Omental fat pad (tissue), 4 donors: ENCODE data around the gene LINC00237. TPM values are rescaled to one million over a fixed set of nuclear protein-coding genes. Genes with fewer than 3 reads are reported as not detected.

ENCODE experiments used
- ATAC-seq: fragments of 150-250 bp; one replicate; pipeline ENCODE4 v1.9.1; 2016; ENCODE audit warnings: mild to moderate bottlenecking, moderate library complexity; ENCODE audit not compliant: low FRiP score
- DNase-seq: peaks from one replicate; pipeline ENCODE4 v3.0.0-alpha.2; 2019; ENCODE audit warnings: low spot score
- total RNA-seq, 4 donors: library from RNA; depleted of rRNA; stranded (reverse); fragments of >200 nt; gene quantifications; one replicate each; pipeline ENCODE4 v1.1.0, GENCODE V29; 2016
- TF ChIP-seq, protein P1 (sequence below), 3 donors: fragments of 450-650 bp; IDR thresholded peaks; one replicate each; pipeline ENCODE4 v1.5.1; 2016 to 2017; ENCODE audit warnings: antibody characterized with exemption in 3 of 3, mild to moderate bottlenecking in 3 of 3, moderate library complexity in 2 of 3

LINC00237 gene
- total RNA-seq, 4 donors from 2014 or later: not detected

DNA sequence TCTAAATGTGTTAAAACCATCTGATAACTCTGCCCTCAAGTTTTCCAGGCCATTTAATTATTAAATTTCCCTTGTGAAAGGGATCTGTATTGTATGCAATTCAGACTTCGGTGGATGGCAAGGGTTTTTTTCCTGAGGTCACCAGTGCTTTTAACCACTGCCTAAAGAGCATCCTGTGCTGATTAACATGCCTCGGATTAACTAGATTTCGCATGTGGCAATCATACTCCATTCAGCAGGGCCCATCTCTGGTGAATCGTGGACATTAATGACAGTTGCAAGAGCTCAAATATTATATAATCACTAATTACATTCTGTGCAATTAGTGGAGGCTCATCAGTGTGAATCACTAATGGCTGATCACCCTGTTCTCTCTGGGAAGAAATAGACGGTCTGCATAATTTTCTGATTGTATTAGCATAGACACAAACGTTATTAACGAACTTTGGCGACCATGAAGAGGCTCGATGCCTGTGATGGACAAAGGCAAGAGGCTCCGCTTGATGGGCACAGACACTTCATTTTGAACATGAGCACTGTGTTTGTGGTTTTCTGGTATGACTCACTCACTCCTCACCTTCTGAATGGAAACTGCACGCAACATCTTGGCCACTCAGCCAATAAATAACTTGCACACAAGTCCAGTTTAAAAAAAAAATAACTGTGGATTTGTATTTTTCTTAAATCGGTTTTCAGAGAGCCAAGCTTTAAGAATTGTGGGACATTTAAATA is 31.4 kb downstream of the LINC00237 start:
- no peak for DNase-seq
- ATAC-seq: no peak
- TF ChIP-seq, protein P1, sequence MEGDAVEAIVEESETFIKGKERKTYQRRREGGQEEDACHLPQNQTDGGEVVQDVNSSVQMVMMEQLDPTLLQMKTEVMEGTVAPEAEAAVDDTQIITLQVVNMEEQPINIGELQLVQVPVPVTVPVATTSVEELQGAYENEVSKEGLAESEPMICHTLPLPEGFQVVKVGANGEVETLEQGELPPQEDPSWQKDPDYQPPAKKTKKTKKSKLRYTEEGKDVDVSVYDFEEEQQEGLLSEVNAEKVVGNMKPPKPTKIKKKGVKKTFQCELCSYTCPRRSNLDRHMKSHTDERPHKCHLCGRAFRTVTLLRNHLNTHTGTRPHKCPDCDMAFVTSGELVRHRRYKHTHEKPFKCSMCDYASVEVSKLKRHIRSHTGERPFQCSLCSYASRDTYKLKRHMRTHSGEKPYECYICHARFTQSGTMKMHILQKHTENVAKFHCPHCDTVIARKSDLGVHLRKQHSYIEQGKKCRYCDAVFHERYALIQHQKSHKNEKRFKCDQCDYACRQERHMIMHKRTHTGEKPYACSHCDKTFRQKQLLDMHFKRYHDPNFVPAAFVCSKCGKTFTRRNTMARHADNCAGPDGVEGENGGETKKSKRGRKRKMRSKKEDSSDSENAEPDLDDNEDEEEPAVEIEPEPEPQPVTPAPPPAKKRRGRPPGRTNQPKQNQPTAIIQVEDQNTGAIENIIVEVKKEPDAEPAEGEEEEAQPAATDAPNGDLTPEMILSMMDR (IDR thresholded peaks at IDR 0.05): no peak

DNA sequence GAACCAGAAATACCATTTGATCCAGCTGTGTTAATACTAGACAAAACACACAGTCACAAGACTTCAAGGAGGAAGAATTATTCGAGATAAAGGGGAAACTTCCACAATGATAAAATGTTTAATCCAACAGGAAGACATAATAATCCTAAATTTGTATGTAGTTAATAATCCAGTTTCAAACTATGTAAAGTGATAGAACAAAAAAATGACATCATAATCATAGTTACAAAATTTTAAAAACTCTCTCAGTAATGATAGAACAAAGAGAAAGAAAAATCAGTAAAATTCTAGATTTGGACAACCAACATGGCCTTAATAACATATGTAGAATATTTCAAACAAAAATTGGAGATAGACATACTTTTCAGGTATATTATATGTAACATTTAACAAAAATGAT is 38.9 kb downstream of the LINC00237 start:
- TF ChIP-seq, protein P1 (IDR thresholded peaks at IDR 0.05): no peak
- ATAC-seq: no peak
- no peak for DNase-seq

DNA sequence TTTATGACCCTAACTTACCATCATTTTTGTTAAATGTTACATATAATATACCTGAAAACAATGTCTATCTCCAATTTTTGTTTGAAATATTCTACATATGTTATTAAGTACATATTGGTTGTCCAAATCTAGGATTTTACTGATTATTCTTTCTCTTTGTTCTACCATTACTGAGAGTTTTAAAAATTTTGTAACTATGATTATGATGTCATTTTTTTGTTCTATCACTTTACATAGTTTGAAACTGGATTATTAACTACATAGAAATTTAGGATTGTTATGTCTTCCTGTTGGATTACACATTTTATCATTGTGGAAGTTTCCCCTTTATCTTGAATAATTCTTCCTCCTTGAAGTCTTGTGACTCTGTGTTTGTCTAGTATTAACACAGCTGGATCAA is 41.2 kb downstream of the LINC00237 start:
- ATAC-seq: no peak
- no peak for DNase-seq
- TF ChIP-seq, protein P1 (IDR thresholded peaks at IDR 0.05): no peak

DNA sequence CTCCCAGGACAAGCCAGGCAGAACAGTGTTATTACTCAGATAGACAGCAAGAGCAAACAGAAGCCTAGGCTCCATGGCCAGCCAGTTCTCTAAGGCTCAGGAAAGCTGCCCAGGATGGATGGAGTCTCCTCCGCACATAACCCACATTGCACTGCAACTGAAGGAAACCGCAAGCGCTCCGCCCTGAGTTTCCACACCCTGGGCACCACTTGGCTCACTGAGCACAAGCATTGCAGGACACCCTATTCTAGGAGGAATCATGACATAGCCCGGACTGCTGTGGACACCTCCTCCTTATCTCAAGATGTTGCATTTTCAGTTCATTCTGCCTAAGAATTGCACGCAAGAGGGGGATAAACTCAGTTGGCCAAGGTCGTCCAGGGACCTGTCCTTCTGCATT is 42.9 kb downstream of the LINC00237 start:
- ATAC-seq (no peak), DNase-seq (no peak)
- TF ChIP-seq, protein P1 (IDR thresholded peaks at IDR 0.05): no peak

DNA sequence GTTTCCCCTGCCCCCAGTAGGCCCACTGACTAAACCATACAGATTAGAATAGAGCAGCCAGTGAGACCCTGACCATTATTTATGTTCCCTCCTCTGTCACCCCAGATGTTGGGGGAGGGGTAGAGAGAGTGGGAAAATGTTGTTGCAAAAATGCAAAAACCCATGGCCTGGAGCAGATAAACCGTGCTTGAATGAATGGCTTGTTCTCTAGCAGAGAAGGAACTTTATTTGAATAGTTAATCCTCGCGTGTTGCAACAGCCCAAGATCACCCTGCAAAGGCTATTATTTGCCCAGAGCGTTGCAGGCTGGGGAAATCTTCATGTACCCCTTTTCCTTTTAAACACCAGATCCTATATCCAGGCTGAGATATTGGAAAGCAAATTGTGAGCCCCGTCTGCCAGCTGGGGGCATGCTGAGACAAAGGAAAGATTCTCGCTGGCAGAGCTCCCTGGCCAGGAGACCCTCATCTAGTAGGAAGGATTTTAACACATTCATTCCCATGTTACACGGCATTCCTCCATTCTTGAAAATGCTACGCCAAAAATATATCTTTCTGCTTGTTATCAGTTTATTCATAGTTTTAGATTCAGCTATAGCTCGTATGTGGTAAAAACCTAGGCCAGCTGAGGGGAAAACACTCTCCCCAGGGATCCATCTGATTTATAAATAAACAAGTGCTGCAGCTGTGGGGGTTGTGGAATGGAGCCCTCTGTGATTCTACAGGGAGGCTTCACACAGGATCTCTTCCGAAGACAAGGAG is 53.0 kb downstream of the LINC00237 start:
- no peak for ATAC-seq
- no peak for DNase-seq
- TF ChIP-seq, protein P1 (IDR thresholded peaks at IDR 0.05): no peak

DNA sequence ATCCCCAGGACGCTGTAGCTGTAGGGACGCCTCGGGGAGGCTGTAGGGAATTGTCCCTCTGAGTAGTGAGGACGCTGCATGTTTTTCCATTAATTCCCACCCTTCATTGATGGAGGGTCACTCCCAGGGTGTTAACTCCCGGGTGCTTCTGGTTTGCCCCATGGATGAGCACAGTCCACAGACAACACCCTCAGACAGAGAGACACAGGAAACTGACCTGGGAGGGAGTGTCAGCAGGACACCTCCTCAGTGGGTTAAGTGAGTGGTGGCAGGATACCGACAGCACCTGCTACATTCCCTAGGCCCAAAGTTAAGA is 53.5 kb downstream of the LINC00237 start:
- TF ChIP-seq, protein P1 (IDR thresholded peaks at IDR 0.05): no peak
- no peak for DNase-seq
- ATAC-seq: no peak

DNA sequence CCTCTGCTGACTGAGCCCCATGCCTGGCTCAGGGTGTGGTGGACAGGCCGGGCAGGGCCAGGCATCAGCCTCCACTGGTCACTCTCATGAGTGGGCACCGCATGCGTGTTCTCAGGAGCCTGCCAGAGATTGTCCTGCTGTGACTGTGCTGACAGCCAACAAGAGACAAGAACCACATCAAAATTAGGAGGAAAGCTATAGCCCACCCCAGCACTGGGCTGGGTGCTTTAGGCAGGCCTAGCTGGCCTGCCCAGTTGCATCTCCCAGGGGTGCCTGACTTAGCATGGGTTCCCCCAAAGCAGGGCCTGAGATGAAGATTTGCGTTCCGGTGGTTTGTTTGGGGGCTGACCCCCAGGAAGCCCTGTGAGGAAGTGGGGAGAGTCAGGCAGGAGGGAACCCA is 53.9 kb downstream of the LINC00237 start:
- ATAC-seq (no peak), DNase-seq (no peak)
- TF ChIP-seq, protein P1 (IDR thresholded peaks at IDR 0.05): no peak
